Dendritic cell treated with granulocyte-macrophage colony-stimulating factor and Interleukin-4, amounts not matched to agents 40 ng/mL and 50 ng/mL, for 4 days (primary cell): ENCODE measurements around the gene DGKA.
A peak's percentile ranks its signal among the peaks of the same experiment; 100 is the strongest.

Experiments
- H3K27ac Mint-ChIP-seq: one replicate; pipeline ENCODE4 v1.8.0; 2022; ENCODE audit warnings: mild to moderate bottlenecking, mixed read lengths
- H3K27me3 Mint-ChIP-seq: one replicate; pipeline ENCODE4 v1.8.0; 2022; ENCODE audit warnings: mild to moderate bottlenecking, mixed read lengths
- H3K36me3 Mint-ChIP-seq: one replicate; pipeline ENCODE4 v1.8.0; 2022; ENCODE audit warnings: low read depth, mixed read lengths
- H3K4me1 Mint-ChIP-seq: one replicate; pipeline ENCODE4 v1.8.0; 2022; ENCODE audit warnings: low read depth, mixed read lengths
- H3K4me3 Mint-ChIP-seq: one replicate; pipeline ENCODE4 v1.8.0; 2022; ENCODE audit warnings: mild to moderate bottlenecking, moderate library complexity, mixed read lengths
- H3K9me3 Mint-ChIP-seq: one replicate; pipeline ENCODE4 v1.8.0; 2022; ENCODE audit warnings: mixed read lengths
- intact Hi-C: fragments of 100-400 bp; cut with micrococcal nuclease; formaldehyde crosslinking; loops from one replicate; pipeline ENCODE4 v1.15.0; 2022

The DGKA gene

DNA sequence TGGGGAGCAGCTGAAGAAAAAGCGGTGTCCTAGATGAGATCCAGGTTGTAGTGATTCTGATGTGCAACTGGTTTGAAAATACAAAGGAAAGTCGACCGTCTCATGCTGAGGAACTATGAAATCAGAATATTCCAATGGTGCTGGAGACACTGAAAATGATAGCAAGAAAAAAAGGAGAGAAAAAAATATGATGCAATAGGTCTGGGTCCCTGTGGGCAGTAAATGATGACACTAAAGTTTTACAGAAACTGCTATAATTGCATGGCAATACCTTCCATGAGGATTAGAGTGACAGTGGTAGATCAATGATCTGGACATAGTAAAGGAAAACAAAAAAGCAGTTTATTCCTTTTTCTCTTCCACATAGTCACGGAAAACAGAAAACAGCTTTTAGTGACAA, 5.6 kb upstream of the DGKA start:
- Mint-ChIP-seq H3K4me3 (peak overlapping the region; percentile 44), H3K27ac (no peak overlapping the region), H3K36me3 (peaks cover 65% of the 10 kb centered on the region), H3K9me3 (no peaks in the 10 kb centered on the region), H3K27me3 (no peaks in the 10 kb centered on the region), H3K4me1 (peaks cover 63% of the 10 kb centered on the region)
- intact Hi-C loops: no loop called here

DNA sequence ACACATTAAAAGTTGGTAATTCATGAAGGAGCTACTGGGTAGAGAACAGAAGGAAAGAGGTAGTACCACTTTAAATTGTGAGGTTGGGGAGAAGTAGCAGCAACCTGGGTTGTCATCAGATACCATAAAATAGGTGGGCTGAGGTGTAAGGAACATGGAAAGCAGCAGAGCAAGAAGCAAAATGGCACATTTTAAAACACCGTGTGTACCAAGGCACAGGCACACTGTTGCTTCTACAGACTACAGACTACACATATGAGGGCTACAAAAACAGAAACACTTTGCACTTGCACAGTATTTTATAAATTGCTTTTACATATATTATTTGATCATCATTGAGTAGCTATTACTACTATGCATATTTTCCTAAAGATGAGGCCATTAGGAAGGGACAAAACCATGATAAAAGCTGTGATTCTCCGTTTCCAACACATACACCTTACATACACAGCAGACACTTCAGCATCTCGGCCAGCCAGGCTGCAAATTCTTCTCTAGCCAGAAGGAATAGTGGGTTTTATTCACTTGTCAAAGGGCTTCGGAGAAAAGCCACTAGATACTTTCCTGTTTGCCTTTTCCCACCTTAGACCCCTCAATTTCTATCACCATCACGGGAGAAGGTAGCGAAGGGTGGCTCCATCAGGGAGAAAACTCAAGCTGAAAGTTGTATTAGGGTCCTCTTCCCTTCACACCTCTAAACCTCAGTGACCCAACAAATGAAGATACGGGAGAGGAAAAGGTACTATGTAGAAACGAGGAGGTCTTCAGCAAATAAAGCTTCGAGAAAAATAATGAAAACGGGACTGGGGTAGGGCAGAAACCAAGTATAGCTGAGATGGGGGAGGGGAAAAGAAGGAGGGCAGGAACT, 4.9 kb upstream of the DGKA start:
- peak overlapping the region; percentile 99 for H3K27ac Mint-ChIP-seq
- H3K9me3 Mint-ChIP-seq: no peaks in the 10 kb centered on the region
- H3K36me3 Mint-ChIP-seq: peaks cover 62% of the 10 kb centered on the region
- intact Hi-C loops: loop anchor here (2.0 kb wide), 2 partner anchors 15 to 75 kb away; no protein-coding TSS in a partner anchor
- H3K4me1 Mint-ChIP-seq: peaks cover 70% of the 10 kb centered on the region
- peak overlapping the region; percentile 95 for H3K4me3 Mint-ChIP-seq
- no peaks in the 10 kb centered on the region for H3K27me3 Mint-ChIP-seq

DNA sequence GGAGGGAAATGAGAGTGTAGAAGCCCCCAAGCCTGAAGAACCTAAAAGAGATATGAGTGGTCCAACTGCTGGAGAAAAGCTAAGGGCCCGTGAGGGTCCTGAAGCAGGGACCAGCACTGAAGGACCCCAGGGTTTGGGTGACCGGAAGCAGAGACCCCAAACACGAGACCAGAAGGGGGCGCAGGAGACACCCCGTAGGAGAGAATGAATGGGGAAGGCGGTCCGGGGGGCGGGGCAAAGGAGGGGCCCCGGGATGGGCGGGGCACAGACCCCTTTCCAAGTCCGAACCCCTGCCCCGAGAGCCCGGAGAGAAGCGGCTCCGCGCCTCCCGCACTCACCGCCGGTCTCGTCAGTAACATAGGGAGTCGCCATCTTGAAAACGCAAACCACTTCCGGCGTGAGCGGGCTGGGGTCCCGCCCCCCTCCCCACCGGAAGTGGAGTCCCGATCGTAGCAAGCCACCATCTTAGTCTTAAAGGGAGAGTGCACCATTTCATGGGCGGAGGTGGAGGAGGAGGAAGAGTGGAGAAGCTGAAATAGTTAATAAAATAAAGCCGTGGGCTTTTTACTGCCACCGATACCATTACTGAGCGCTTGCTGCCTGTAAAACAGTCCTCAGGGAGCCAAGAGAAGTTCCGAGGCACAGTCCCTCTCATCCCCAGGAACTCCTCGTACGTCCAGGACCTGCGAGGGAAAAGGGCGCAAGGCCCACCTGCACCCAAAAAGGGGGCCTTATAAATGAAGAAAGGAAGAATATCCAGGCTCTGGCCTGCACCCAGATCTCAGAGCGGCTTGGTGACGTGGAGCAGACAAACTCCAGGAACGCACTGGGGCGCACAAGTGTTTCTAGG, 4.0 kb upstream of the DGKA start:
- Mint-ChIP-seq H3K36me3 (peaks cover 61% of the 10 kb centered on the region), H3K27ac (peak overlapping the region; percentile 99), H3K4me3 (peak overlapping the region; percentile 95), H3K9me3 (no peaks in the 10 kb centered on the region), H3K4me1 (peaks cover 71% of the 10 kb centered on the region), H3K27me3 (no peaks in the 10 kb centered on the region)
- intact Hi-C loops: loop anchor here (1.0 to 2.0 kb wide), 4 partner anchors 14 to 110 kb away; partner anchors contain the start of genes DNAJC14 and SARNP

DNA sequence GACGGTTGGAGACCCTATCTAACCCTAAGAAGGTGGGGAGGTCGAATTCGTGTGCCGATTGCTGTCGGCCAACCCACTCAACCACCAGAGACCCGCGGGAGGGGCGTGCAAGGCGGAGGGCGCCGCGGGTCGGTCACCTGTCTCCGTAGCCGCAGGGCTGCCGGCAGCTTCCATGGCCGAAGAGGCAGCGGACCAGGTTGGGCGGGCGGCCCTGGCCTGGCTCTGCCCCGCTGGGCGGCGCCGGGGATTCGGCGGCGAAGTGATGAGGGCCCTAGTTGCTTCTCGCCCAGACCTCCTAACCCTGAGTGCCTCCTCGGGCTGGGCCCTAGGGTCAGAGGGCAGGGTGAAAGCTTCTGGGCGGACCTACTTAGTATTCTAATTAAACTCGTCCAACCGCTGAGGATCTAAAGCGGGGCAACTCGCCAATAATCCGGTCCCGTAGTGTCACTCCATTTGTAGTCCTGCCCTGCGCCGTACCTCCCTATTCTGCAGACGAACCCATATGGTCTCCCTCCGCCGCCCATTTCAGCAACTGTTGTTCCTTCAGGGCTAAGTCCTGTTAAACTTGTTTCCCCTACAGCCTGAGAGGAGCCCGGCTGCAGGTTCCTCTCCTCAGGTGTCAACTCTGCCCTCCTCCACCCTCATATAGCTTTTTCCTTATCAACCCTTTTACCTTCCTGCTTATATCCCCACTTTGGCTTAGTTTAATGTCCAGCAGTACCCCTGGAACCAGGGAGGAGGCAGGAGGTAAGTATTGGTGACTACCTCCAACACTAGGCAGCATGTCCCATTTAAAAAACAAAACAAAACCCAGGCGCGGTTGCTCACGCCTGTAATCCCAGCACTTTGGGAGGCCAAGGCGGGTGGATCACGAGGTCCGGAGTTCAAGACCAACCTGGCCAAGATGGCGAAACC, 3.1 kb upstream of the DGKA start, which contains the start of gene PYM1:
Gene PYM1, minus strand, starts transcription at position 307 of the 915 bp plus-strand sequence. Its CDS starts 133 bp downstream, at position 174.
- Mint-ChIP-seq H3K36me3 (peaks cover 52% of the 10 kb centered on the region), H3K4me1 (peaks cover 67% of the 10 kb centered on the region), H3K4me3 (peak within 1 kb of the TSS; percentile 95), H3K9me3 (no peaks in the 10 kb centered on the region), H3K27ac (peak within 1 kb of the TSS; percentile 99), H3K27me3 (no peaks in the 10 kb centered on the region)
- intact Hi-C loops: loop anchor here (1.0 to 2.0 kb wide), 4 partner anchors 13 to 111 kb away; partner anchors contain the start of genes DNAJC14 and SARNP

DNA sequence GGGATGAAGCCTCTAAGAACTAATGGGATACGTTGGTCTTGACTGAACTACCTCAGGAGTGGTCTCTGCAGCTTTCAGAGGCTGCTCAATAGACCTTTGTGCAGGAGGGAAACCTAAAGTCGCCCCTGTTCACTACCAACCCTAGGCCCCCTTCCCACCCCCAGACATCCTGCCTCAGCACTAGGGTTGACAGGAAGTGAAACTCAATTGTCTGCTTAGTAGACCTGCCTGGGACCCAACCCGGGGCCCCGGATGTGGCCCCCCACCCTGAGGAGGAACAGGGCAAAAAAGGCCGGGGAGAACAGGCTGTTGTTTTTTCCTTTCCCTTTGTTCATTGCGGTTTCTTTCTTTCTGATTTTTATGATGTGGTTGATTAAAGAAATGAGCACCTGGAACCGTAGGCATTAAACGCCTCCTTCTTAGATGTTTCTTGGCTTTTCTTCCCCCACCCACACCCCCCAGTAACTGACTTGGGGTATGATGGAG, 1.6 kb upstream of the DGKA start:
- H3K9me3 Mint-ChIP-seq: no peaks in the 10 kb centered on the region

DNA sequence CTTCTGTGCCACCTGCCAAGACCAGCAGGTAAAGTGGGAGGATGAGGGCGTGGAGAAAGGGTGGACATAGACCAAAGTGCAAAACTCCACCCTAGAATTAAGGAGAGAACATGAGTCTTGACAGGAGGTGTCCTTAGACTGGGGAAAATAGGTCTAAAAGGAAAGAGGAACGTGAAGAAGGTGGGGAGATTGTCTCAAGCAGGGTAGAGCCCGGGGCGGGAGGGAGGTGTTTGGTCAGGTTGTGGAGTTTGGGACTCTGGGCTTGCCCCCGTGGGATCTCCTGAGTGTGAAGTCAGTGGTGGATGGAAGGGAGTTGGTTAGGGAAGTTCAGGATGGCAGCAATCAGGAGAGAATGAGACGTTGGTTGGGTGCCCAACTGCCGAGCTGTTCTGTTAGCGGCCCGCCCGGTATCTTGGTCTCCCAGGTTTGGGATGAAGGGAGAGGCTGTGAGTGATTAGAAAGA, 386 bp downstream of the DGKA start:
- Mint-ChIP-seq H3K4me3 (peak overlapping the region; percentile 92), H3K36me3 (peaks cover 30% of the 10 kb centered on the region), H3K4me1 (peaks cover 69% of the 10 kb centered on the region), H3K9me3 (no peaks in the 10 kb centered on the region), H3K27ac (peak overlapping the region; percentile 88), H3K27me3 (no peaks in the 10 kb centered on the region)
- intact Hi-C loops: no loop called here

More for the DNA sequence above, 1.6 kb upstream of the DGKA start:
- Mint-ChIP-seq H3K4me1 (peaks cover 75% of the 10 kb centered on the region), H3K27ac (peak overlapping the region; percentile 88), H3K4me3 (peak overlapping the region; percentile 9), H3K36me3 (peaks cover 37% of the 10 kb centered on the region), H3K27me3 (no peaks in the 10 kb centered on the region)
- intact Hi-C loops: no loop called here

DNA sequence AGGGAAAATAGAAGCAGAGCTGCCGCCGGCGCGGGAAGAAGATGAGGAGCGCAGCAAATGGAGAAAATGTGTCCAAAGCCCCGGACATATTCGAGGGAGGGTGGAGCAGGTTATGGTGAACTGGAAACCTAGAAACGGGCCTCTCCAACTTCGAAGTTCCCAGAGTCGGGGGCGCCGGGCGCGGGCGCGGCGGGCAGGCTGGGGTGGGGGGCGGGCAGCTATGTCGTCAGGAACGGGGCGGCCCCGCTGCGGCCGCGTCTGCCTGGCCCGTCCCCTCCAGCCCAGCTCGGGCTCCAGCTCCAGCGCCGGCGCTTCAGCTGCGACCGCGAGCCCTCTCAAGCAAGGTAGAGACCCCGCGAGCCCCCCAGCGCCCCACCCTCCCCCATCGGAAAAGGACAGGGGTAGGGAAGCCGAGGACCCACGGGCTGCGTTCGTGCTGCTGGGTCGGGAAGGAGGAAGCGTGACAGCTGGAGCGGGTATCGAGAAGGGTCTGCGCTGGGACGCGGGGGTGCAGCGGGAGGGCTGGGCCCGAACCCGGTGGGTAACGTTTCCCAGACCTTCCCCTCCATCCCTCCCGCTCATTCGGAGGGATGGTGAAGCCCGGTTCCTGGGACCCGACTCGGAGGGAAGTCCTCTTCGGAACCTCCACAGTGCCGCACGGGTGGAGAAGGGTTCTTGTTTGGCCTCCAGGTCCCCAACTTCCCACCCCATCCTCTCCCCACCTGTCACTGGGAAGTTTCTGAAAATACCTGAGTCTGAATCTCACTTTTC, 1.0 kb downstream of the DGKA start:
- H3K27ac Mint-ChIP-seq: peak overlapping the region; percentile 88
- H3K4me3 Mint-ChIP-seq: peak overlapping the region; percentile 92
- H3K9me3 Mint-ChIP-seq: no peaks in the 10 kb centered on the region
- peaks cover 30% of the 10 kb centered on the region for H3K36me3 Mint-ChIP-seq
- intact Hi-C loops: no loop called here
- no peaks in the 10 kb centered on the region for H3K27me3 Mint-ChIP-seq
- H3K4me1 Mint-ChIP-seq: peaks cover 65% of the 10 kb centered on the region

DNA sequence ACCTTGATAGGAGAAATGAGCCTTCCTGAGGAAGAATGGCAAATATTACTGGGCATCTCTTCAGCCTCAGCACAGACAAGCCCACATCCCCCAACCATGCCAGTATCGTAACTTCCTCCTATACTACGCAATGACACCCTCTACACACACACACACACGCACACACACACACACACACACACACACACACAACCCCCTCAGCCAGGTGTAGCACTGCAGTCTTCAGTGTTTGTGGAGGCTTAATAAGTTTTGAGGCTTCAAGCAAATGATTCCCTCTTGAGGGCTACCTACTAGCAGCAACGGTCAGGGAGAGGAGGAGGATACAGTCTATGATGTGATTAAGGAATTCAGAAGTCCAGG, 1.6 kb downstream of the DGKA start:
- Mint-ChIP-seq H3K4me3 (peak overlapping the region; percentile 92), H3K36me3 (peaks cover 30% of the 10 kb centered on the region), H3K4me1 (peaks cover 65% of the 10 kb centered on the region), H3K27me3 (no peaks in the 10 kb centered on the region), H3K9me3 (no peaks in the 10 kb centered on the region), H3K27ac (peak overlapping the region; percentile 88)
- intact Hi-C loops: no loop called here

DNA sequence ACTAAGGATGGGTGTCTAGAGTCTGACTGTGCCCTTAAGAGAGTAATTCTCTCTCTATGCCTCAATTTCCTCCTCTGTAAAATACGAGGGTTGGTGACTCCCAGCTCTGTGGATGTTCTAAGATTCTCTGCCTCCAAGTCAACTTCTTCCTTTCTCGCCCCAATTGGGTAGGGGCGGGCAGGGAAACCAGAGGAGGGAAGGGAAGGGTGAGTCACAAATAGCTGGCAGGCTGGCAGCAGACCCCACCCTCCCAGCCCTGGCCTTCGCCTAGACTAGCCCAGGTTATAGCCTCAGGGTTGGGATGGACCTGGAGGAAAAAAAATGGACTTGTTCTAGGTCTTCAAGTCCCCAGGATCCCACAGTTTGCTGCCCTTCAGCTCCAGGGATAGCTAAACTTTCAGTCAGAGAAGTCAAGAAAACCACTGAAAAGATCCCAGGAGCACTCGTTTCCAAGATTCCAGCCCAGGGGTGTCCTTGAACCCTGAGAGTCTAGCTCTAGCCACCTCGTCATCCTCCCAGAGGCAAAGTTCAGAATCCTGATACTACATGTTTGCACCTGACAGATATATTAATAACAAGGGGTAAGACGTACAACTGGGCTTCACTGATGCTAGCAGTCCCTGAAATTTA, 2.3 kb downstream of the DGKA start:
- Mint-ChIP-seq H3K27me3 (no peaks in the 10 kb centered on the region), H3K27ac (peak overlapping the region; percentile 88), H3K4me1 (peaks cover 60% of the 10 kb centered on the region), H3K9me3 (no peaks in the 10 kb centered on the region), H3K4me3 (peak overlapping the region; percentile 92), H3K36me3 (peaks cover 37% of the 10 kb centered on the region)
- intact Hi-C loops: no loop called here

DNA sequence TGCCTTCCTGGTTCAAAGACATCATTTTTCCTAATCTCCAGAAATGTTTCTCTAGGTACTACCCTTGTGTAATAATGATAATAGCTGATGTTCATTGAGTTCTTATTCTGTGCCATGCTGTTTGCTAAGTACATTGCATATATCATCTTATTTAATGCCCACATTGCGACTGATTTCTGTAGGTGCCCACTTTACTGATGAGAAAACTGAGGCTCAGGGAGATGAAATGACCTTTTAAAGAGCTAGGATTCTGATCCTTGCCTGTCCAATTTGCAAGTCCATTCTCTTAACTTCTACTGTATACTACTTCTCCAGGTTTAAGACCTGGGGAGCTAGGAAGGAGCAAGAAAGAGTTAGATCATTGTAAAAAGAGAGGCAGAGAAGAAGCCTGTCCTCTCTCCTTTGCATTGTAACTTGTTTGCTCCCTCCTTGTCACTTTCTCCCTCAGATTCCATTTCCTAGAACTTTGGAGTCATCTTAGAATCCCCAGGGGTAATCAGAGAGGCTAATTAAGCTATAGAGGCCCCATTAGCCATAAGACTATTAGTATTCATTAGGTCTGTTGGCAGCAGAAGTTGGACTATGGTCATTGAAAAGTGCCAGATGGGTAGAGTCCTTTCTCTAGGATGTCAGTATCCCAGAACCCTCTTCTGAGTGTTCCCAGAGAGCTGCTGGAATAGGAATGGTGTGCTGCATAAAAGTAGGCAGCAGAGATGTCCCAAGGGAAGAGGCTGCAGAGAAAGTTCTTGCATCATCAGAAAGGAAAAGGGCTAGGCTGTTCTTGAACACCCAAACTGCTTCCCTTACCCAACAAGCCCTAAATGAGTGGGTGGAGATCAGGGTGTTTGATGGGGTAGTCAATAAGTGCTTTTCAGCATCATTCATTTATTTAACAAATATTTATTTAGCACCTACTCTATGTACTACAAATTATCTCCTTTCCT, 3.1 kb downstream of the DGKA start:
- peak overlapping the region; percentile 88 for H3K27ac Mint-ChIP-seq

DNA sequence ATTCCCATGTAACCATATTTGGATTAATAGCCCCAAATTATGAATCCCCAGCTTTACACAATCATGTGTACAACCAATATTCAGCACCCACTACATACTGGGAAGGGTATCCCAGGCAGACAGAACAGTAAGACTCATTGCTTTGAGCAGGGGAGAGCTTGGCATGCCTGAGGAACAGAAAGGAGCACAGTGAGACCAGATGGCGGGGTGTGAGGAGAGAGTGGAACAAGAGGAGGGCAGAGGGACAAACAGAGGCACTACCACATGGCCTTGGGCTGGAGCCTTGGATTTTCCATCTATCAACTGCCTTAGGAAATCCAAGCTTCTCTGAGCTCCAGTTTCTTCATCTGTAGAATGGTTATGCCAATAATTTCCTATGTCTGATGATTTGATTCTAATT, 3.8 kb downstream of the DGKA start:
- peaks cover 53% of the 10 kb centered on the region for H3K4me1 Mint-ChIP-seq
- H3K9me3 Mint-ChIP-seq: no peaks in the 10 kb centered on the region
- intact Hi-C loops: no loop called here
- peak overlapping the region; percentile 38 for H3K27ac Mint-ChIP-seq
- H3K36me3 Mint-ChIP-seq: peaks cover 50% of the 10 kb centered on the region
- H3K4me3 Mint-ChIP-seq: no peak overlapping the region
- H3K27me3 Mint-ChIP-seq: no peaks in the 10 kb centered on the region

More for the DNA sequence above, 3.1 kb downstream of the DGKA start:
- H3K4me3 Mint-ChIP-seq: no peak overlapping the region
- H3K27me3 Mint-ChIP-seq: no peaks in the 10 kb centered on the region
- peaks cover 59% of the 10 kb centered on the region for H3K4me1 Mint-ChIP-seq
- intact Hi-C loops: no loop called here
- H3K9me3 Mint-ChIP-seq: no peaks in the 10 kb centered on the region
- peaks cover 45% of the 10 kb centered on the region for H3K36me3 Mint-ChIP-seq
